NOMO-1 (cell line): ENCODE results near the gene TAF4B.
A peak's percentile ranks its signal among the peaks of the same experiment; 100 is the strongest.
"Not testable (repeated sequence)": the region's sequence is repeated elsewhere in the genome, so short reads cannot be mapped to it uniquely, and the experiment has no call there.

Experiments used
- DNase-seq, 2 experiments: peaks; one replicate each; lab custom pipeline; 2025; ENCODE audit not compliant: unreplicated experiment in 2 of 2; lab: John Stamatoyannopoulos, UW

Gene TAF4B

GRCh38 chr18:26230497-26230896, 4.3 kb downstream of the TAF4B start:
- DNase-seq = no peak

GRCh38 chr18:26233208-26233607, 7.0 kb downstream of the TAF4B start:
- no peak for DNase-seq

- DNase-seq = not testable (repeated sequence)
Observed at GRCh38 chr18:26237363-26237762, 11.1 kb downstream of the TAF4B start.

- DNase-seq = not testable (repeated sequence)
Observed at GRCh38 chr18:26238718-26239117, 12.5 kb downstream of the TAF4B start.

- DNase-seq = not testable (repeated sequence)
Observed at GRCh38 chr18:26242392-26242791, 16.1 kb downstream of the TAF4B start.

- DNase-seq = not testable (repeated sequence)
Observed at GRCh38 chr18:26245434-26245833, 19.2 kb downstream of the TAF4B start.

- DNase-seq = no peak
Observed at GRCh38 chr18:26252411-26252810, 26.2 kb downstream of the TAF4B start.

GRCh38 chr18:26254808-26255207, 28.6 kb downstream of the TAF4B start:
- DNase-seq = not testable (repeated sequence)

GRCh38 chr18:26255695-26256622, 29.7 kb downstream of the TAF4B start:
- peak; percentile 22 to 50 for DNase-seq

- DNase-seq = no peak
Observed at GRCh38 chr18:26258711-26259110, 32.5 kb downstream of the TAF4B start.

GRCh38 chr18:26259416-26259815, 33.2 kb downstream of the TAF4B start:
- DNase-seq = not testable (repeated sequence)

- DNase-seq = no peak
Observed at GRCh38 chr18:26262156-26262555, 35.9 kb downstream of the TAF4B start.

- DNase-seq = no peak
Observed at GRCh38 chr18:26267357-26267930, 41.2 kb downstream of the TAF4B start.

GRCh38 chr18:26268454-26268853, 42.2 kb downstream of the TAF4B start:
- DNase-seq = no peak

- DNase-seq = no peak
Observed at GRCh38 chr18:26271917-26272549, 45.8 kb downstream of the TAF4B start.

- DNase-seq = no peak
Observed at GRCh38 chr18:26277374-26277773, 51.1 kb downstream of the TAF4B start.

GRCh38 chr18:26279428-26279827, 53.2 kb downstream of the TAF4B start:
- DNase-seq = no peak

- DNase-seq = no peak
Observed at GRCh38 chr18:26286008-26286407, 59.8 kb downstream of the TAF4B start.

GRCh38 chr18:26287644-26288043, 61.4 kb downstream of the TAF4B start:
- no peak for DNase-seq

GRCh38 chr18:26290385-26290784, 64.1 kb downstream of the TAF4B start:
- no peak for DNase-seq

GRCh38 chr18:26293982-26294381, 67.7 kb downstream of the TAF4B start:
- DNase-seq = no peak

- DNase-seq = no peak
Observed at GRCh38 chr18:26298107-26298506, 71.9 kb downstream of the TAF4B start.
